Measurements from ENCODE around the gene DLK1. TPM values are rescaled to one million over a fixed set of nuclear protein-coding genes. Genes with fewer than 3 reads are reported as not detected.

The DLK1 gene
- total RNA-seq, 1 donor from 2014 or later, result not detected

DNA sequence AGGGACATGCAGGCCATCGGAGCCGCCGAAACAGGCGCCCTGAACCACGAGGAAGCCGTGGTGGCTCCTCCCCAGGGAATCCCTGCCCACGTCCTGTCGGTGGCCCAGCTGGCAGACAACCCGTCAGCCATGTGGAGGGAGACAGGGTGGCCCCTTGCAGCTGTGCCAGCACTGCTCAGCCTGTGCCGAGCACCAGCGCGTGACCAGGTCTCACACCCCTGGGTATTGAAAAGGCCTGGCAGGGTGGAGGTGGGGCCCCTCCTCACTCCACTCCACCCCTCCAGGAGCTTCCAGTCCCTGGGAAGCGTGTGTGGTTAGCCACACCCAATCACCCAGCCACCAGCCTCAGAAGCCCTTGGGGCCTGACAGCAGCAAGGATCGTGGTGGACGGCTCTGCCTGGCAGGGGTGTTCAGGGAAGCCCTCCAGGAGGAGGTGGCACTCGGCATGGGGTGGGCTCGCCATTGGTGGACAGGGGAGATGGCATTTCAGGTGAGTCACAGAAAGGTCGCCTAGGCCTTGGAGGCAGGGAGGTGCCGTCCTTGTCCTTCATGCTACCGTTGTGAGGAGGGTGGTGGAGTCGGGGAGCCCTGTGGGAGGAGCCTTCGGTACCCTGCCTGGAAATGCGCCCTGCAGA is 12.3 kb upstream of the DLK1 start:
- DNase-seq, result no peak

DNA sequence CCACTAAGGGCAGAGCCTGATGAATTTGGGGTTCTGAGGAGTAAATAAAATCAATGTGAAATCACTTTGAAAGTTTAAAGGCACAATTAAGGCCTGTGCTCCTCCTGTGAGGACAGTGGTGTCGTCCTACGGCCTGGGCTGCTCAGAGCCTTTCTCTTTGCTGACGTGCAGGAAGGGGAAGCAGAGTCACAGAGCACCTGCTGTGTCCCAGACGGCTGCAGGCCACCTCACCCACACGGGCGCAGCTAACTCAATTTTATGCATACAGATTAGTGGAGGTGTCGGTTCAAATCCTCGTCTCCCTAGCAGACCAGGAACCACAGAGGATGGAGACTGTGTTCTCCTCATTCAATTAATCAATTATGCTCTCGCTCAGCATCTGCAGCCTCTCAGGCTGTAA is 11.4 kb upstream of the DLK1 start:
- DNase-seq, result no peak

DNA sequence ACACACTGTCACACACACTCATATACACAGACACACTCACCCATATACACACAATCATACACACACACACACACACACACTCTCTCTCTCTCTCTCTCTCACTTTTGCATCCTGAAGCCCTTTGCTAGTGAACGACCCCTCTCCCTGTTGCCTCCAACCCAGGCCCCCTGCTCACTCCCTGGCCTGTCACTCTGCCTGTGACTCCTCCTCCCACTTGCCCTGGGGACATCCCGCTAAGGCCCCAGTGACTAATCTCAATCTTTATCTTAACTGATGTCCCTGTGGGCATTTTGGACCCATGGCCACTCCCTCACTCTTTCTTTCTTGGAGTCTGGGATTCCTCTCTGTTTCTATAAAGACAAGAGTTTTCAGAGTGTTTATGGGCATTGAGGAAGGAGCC is 10.9 kb upstream of the DLK1 start:
- no peak for DNase-seq

DNA sequence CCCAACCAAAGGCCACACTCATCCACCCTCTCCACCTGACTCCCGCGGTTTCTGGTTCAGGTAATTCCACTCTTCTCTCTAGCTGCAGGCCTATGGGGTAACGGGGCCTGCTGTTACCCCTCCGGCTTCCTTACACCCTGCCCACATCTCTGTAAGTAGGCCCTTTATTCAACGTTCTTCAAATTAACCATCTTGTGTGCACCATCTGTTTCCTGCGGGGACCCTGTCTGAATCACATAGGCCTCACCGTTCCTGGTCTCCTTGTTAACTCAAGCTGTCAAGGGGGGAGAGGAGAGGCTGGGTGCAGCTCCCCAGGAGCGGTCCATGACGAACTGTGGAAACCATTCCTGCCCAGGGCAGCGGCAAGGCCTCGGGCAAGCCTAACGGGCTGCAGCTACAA is 9.3 kb upstream of the DLK1 start:
- no peak for DNase-seq

DNA sequence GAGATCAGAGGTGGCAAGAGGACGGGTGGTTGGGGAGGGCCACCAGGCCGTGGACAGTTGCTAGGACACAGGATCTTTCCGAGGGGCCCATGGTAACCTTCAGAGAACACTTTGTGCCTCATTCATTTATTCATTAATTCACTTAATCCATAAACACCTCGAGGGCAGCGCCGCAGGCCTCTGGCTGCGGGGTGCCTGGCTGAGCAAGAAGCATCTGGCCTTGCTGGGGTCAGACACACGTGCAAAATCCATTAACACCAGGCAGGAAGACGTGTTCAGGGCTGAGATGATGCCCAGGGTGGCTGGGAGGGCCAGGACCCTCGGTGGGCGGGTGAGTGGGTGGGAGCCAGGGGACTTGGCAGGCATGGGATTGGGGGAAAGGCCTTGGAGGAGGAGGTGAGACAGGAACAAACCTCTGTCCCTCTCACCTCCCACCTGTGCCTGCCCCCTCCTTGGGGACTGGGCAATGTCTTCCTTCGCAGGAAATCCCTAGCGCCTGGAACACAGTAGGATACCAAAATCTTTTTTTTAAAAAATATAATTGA is 6.6 kb upstream of the DLK1 start:
- no peak for DNase-seq

DNA sequence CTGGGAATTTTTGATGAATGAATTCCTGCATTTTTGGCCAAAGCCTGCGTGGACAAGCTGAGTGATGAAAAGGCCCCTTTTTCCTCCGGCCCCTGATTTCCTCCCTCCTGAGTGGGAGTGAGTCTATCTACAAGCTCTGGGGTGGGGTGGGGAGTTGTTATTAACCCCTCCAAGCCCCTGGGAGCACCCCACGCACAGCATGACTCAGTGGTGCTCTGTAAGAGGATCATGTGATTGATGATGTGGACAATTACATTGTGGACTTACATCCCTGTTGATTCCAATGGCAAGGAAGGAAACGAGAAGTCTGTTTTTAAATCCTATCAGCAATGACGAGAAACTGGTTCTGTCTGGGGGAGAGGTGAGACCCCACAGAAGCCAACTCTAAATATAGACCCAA is 5.1 kb upstream of the DLK1 start:
- DNase-seq, result no peak

DNA sequence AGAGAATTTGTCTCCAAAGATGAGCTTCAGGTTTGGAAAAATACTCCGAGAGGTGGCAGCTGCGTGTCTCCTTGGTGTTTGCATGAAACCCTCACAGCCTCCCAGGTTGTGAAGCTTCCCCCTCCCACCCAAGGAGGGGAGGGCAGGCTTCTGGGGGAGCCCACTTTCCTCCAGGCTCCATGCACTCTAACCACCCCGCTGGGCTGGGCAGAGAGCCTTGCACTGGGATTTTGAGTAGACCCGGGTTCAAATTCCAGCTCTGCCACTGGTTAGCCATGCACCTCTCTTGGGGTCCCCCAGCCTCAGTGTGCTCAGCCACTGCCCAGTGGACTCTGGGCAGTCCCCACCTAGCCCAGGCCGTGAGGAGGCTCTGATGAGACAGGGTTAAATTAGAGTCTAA is 4.3 kb upstream of the DLK1 start:
- no peak for DNase-seq

DNA sequence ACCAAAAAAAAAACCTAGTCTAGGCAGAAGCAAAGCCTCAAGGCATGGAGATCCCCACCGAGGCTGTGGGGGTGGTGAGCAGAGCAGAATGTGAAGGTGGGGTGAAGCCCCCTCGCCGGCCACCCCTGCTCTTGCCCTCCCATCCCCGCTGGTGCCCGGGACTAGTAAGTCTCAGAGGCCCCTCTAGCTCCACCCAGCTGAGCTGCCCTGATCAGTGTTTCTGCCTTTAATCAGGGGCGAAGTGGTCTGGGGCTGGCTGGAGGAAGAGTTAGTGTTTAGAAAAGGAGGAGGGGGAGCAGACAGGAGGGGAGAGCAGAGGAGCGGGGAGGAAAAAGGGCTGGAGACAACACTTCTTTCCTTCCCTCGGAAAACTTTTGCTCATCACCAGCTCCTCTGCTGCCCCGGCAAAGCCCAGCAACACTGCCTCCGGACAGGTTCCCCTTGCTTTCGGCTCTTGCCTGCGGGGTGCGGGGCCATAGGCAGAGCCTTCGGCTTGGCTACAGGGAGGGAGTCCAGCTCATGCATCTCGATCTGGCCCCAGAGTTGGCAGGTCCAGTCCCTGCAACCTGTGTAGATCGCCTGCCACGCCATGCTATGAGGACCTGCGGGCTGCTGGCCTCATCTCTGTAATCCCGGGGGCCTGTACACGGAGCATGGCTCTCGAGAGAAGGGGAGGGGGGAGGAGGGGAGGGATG is 3.4 kb upstream of the DLK1 start:
- DNase-seq, result no peak

DNA sequence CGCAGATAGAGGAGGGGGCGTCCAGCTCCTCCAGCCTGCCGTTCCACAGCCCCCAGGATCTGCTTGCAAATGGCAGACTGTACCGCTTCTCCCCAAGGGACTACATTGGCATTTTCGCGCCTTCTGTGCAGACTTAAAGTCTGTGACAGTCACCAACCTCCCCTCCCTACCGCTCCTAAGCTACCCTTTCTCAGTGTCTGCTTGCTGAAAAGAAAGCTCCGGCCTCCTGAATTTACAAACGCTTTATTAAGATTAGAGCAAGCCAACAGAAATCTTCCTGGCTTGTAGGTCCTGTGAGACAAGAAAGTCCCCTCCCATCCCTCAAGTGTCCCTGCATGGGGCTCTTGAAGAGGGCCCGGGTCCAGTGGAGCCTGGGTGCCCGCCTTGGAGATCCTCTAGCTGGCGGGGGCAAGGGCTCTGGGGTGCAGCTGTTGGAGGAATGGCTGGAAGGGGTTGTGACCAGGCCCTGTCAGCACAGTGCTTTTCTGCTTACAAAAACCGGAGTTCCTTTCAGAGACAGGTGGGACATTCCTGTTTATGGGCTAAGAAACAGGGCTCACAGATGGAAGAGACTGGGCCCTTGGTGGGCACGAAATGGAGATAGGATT is 2.8 kb upstream of the DLK1 start:
- no peak for DNase-seq

DNA sequence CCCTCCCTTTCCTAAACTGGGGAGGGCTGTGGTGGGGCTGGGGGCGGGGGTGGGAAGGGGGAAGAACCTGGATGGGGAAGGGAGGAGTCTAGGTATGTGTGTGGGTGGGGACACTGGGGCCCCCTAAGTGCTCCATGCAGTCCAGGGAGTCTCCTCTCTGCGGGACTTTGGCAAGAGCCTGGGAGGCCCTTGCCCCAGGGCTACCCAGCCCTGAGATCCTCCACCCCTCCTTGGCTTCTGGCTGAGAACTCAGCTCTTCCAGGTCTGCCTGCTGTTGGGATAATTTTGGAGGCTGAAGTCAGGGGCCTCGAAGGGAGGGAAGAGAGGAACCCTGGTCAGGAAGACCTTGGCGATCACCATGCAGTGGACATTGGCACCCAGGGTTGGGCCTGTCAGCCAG is 2.2 kb upstream of the DLK1 start:
- no peak for DNase-seq

DNA sequence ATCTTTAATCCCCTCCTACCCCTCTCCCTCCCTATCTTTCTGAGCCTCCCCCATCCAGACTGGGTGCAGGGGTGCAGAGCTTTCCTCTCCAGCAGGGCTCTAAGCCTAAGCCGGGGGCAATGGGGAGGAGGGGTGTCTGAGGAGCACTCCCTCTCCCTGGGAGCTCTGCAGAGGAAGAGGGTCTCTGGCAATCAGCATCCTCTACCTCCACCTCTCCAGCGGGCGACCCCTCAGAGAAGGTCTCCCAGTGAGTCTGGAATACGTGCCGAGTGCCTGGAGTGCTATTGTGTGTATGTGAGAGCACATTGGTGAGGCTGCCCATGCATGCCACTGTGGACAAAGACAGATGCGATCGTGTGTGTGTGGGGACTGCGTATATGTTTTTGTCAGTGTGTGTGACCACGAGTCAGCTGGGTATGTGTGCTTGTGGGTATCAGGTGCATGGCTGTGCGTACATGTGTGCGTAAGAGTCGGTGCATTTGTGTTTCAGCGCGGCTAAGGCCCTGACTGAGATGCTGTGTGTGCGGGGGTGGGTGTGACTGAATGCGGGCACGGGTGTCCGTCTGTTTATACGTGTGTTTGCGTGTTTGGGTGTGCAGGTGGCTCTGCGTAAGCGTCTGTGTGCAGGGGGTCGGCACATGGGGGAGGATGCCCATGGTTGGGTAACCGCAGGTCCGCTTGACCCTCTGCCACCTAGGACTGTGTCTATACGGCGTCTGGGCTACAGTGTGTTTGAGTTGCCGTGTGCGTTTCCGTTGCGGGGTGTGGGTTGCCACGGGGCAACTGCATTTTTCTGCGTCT is 905 bp upstream of the DLK1 start:
- no peak for DNase-seq

DNA sequence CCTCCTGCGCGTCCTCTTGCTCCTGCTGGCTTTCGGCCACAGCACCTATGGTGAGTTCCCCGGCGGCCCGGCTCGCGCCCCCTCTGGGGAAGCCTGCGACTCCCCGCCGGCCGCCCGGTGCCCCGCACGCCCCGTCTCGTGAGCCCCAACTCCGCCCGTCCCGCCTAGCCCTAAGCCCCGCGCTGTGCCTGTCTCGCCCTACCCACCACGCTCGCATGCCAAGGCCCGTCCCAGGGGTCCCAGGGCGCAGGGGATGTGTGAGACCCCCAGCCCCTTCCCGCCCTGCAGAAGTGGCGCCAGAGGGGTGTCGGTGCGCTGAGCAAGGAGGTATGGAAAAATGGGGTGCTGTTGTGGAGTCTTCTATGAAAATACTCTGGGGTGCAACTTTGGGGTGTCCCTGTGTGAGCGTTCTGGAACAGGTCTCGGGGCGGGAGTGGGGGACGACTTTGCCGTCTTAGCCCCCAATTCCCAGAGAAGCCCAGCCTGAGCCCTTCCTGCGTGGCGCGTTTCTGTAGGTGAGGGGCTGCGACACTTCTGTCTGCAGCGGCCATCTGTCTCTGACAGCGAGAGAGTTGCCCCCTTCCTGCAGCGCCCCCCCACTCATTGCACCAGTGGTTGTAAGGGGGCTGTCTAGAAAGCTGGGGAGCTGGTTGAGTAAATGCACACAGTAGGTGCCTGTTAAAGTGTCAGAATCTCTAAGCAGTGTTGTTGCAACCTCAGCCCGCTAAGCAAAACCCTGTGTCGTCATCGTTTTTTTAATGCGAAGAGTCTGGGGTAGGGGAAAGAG is 587 bp downstream of the DLK1 start:
- no peak for DNase-seq

DNA sequence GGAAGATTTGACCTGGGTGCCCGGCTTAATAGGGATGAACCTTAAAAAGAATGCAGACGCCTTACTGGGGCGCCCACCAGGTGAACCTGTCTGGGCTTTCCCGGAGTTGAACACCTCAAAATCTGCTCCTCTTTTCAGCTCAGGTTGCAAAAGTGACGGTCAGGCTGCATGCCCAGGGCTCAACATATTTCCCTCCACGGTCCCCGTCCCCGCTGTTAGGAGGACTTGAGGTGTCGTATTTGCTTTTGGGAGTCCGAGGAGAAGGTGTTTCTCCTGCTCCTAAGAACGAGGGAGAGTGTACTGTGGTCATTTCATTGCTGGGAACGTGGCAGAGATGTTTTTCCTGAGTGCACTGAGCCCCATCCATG is 1.2 kb downstream of the DLK1 start:
- DNase-seq, result no peak

DNA sequence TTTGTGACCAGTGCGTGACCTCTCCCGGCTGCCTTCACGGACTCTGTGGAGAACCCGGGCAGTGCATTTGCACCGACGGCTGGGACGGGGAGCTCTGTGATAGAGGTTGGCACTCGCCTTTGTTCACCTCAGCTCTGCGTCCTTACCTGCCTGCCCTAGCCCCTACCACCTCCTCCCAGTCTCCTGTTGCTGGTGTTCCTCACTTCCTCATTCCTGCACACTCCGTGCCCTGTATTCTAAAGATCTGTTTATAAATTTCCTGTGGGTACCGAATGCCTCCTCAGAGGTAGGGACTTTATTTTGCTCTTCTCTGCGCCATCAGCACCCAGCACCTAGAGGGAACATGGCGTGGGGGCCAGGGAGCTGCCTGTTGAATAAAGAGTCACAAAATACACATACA is 2.3 kb downstream of the DLK1 start:
- no peak for DNase-seq

DNA sequence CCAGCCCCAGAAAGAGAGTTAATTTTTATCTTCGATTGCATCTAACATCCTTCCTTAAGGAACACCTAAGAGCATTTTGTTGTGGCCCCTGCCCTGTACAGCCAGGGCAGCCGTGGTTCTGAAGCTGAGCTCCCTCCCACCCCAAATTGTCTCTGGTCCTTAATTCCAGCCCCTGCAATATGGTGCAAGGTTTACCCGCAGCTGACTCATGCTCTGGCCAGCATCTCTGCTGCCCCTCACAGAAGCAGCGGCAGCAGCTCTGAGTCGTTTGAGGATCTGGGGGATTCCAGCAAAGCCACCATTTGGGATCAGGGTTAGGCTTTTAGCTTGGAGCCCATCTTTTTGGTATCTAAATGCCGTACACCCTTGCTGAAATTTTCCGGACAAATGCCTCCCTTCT is 3.3 kb downstream of the DLK1 start:
- no peak for DNase-seq

DNA sequence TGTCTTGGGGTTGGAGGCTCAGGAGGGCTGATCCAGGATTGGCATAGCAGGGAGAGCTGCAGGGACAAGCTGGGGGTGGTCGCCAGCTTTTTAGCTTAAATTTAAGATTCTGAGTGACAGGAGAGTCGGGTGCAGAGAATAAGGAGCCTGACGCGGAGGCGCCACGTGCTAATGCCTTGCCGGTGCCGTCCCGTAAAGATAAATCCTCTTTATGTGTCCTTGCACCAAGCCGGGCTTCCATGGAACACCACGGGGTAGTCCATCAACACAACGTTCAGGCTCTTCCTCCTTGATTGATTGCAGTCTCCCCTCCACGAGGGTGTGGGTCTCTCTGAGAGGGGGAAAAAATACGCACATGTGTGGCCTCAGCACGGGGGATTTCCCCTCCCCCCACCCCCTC is 3.9 kb downstream of the DLK1 start:
- no peak for DNase-seq

DNA sequence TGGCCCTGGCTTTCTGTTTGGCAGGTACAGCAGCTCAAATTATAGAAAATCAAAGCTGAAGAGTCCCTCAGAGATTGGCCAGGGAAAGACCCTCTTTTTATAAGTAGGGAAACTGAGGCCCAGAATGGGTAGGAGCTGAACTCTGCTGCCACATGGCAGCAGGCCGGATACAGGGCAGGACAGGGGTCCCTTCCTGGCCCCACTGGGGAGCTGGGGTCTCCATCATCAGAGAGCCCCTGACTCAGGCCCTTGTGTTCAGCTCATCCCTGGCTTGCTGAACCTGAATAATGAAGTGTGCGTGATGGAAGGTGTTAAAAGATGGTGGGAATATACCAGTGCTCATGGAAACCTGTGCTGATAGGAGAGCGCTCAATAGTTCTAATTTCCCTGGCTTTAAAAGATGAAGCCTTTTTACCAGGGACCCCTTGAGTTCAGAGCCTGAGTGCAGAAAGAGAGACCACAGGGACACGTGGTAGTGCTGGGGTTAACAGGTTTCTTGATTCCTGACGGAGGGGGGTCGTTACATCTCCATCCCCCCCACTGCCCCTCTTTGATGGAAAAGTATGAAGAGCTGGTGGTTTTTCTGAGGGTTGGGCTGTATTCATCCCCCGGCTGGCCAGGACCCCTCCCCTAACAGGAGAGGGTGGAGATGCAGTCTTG is 4.4 kb downstream of the DLK1 start:
- no peak for DNase-seq

DNA sequence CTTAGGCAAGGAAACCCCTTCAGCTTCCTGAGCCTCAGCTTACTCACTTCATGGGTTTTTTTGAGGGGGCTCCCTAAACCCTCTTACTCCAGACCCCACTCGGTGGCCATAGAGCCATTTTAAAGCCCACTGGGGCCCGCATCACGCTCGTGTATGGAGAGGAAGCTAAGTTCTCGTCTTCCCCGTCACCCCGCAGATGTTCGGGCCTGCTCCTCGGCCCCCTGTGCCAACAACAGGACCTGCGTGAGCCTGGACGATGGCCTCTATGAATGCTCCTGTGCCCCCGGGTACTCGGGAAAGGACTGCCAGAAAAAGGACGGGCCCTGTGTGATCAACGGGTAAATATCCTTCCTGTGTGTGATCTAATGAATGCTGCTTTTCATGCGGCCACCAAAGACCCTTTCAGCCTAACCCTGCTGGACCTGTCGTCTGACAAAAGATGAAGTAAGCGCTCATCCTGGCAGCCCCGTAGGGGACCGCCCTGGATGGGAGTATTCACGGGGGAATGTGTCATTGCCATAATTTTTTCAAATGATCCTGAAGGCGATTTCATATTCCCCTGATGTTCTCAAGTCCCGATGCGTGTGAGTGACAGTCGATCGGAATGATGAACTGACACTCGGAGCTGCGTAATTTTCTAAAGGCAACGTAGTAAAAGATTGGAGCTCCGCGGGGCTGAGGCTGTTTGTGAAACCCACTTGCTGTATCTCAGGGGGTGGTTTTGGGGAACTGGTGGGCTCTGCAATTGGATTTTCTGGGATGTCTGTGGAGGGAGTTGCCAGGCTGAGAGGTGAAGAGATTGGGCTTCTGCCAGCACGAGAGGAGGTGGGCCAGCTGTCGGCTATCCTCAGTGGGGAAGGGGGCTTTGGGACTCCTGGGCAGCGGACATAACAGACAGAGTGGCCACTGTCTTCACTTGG is 5.4 kb downstream of the DLK1 start:
- no peak for DNase-seq

DNA sequence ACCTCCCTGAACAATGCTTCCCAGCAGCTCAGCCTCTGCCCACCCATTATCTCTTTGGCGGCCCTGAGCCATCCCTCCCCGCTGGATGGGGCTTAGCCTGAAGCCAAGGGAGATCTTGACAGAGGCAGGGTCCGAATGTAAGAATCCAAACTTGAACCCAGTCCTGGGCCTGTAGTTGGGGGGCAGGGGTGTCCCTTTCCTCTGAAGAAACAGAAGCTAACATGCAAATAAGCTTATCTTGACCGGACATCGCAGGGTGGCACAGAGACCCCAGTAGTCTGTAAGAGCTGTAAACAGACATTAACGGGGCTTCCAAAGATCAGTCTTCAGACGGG is 6.0 kb downstream of the DLK1 start:
- DNase-seq, result no peak

DNA sequence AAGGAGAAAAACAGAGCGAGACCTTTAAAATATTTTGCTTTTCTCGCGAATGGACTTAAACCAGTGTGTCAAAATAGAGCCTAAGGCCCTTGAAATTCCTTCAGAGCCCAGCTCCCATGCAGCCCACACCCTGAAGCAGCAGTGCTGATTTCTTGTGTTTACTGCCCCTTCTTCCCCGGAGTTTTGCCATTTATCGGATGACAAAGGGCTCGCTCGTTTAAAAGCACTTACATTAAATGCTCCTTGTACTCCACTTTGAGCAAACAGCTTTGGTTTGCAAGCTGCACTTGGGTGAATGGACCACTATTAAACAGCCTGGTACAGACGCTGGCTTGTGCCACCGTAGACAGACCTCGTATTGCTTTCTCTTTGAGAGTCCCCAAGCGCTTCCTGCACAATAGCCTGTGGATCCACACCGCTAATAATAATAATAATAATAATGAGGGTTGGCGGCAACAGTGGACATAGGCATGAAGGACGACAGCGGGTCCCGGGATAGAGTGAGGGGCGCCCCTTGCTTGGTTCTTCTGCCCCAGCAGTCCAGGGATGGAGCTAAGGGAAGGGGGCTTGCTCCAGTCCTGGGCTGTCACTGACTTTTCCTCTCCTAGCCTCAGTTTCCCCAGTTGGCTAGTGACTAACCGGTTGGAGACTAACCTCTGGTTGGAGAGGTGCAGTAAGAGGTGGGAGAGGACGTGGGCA is 6.6 kb downstream of the DLK1 start:
- DNase-seq, result no peak

Measured in dermis blood vessel endothelial cell (primary cell).